T-helper 2 cell treated with Interferon-gamma antibody and Interleukin-4, amounts not matched to agents 100 ng/mL and 5 ng/mL, for 36 hours (primary cell): ENCODE data around the gene IMPA2. TPM values are rescaled to one million over a fixed set of nuclear protein-coding genes. Genes with fewer than 3 reads are reported as not detected.

Source experiments
- intact Hi-C: fragments of 100-400 bp; cut with micrococcal nuclease; formaldehyde crosslinking; loops from one replicate; pipeline ENCODE4 v1.15.1; 2023
- total RNA-seq: library from RNA; stranded (reverse); gene quantifications from 2 replicates; pipeline ENCODE4 v1.2.3, GENCODE V29; 2022

The IMPA2 gene
- total RNA-seq, 1 donor from 2014 or later: 21.7 TPM

GRCh38 chr18:12006488-12006840, 25.2 kb downstream of the IMPA2 start:
- intact Hi-C loops: no loop called here

- intact Hi-C loops: no loop called here
These were observed 25.8 kb downstream of the IMPA2 start for GRCh38 chr18:12007063-12007462.

DNA sequence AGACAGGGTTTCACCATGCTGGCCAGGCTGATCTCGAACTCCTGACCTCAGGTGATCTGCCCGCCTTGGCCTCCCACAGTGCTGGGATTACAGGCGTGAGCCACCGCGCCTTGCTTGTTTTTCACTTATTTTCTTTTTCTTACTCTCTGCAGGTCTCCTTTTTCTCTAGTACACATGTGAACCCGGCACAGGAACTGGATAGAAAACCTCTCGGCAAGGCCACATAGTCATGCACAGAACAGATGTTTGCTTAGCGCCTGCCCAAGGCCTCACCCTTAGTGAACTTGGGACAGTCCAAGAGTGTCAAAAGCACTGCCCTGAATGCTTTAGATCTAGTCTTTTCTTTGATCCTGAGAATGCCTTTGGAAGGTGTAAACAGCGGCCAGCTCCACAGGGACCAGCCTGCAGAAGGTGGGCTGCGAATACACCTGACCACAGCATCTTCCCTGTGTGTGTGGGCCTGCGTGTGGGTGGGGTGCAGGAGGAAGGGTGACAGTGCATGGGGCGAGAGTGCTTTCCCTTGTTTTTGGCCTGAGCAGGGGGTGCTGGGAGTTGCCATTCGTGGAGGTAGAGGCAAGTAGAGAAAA, 27.0 kb downstream of the IMPA2 start:
- intact Hi-C loops: no loop called here

DNA sequence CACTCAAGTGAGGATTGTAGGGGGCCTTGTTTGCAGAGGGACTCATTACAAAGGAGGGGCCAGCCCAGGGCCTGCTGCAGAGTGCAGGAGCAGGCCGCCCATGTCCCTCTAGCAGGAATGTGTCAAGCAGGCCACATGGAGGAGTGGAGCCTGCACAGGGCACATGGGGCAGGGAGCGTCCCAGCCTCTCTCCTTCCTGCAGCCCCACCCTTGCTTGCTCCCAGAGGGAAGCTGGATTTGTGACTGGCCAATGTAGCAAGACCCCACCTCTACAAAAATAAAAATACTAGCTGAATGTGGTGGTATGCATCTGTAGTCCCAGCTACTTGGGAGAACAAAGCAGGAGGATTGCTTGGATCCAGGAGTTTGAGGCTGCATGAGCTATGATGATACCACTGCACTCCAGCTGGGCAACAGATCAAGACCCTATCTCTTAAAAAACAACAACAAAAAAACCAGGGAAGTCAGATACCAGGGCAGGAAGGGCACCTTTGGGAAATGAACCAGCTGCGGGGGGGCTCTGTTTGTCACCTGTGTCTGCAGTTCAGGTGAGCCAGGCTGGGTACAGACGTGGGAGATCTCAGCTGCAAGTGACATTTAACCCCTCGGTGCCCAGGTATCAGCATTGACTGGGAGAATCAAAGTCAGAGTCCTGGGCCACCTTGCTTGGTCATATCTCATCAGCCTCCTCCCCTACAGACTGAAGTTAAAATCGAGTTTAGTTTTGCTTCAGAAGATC, 27.7 kb downstream of the IMPA2 start:
- intact Hi-C loops: no loop called here

- intact Hi-C loops: no loop called here
These were observed 28.4 kb downstream of the IMPA2 start for GRCh38 chr18:12009581-12010140.

- intact Hi-C loops: no loop called here
These were observed 29.0 kb downstream of the IMPA2 start for GRCh38 chr18:12010187-12010802.

DNA sequence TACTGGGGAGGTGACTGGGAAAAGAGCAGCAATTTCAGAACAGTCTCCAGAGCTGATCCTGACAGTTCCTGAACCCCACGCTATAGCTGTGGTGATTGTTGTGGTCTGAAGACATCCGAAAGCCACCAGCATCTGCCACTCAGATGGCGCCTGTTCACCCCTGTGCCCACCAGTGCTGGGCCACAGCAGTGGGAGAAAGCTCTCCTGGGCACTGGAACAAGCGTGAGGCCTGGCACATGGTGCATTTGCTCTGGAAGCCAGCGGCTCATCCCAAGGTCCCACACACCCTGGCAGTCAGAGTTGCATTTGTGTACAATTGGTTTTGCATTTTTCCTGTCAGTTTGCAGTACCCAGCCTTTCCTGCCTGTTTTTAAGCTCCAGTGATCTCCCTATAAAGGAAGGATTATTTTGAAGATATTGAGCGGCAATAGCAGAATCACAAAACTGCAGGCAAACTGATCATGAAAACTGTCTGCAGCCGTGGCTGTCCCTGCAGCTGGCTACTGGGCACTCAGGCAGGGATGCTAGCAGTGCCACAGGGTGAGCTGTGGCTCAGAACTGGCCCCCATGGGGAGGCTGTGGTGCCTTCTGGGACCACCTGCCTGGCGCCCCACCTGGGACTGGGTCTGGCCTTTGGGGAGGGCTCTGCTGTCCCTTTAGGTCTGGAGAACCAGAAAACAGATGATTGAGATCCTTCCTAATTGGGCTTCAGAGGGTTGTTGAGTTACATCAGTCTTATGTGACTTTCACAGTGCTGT, 30.1 kb downstream of the IMPA2 start:
- intact Hi-C loops: no loop called here

- intact Hi-C loops: no loop called here
These were observed 30.7 kb downstream of the IMPA2 start for GRCh38 chr18:12011957-12012549.

DNA sequence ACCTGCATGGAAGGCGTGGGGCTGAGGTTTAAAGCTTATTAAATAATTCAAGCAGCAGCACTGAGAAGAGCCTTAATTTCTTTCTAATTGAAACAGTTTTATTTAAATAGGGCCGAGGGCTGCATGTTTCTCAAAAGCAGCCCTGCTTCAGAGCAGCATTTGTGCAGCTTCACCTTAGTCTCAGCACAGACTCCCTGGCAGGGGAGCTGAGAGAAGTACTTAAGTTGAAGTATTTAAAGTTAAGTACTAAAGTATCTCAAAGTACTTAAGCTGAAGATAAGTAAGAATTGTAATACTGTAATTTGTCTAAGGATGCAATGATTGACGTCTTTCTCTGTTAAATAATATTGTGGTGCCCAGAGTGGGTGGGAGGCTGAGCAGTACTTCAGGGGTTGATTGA, 31.4 kb downstream of the IMPA2 start:
- intact Hi-C loops: no loop called here

DNA sequence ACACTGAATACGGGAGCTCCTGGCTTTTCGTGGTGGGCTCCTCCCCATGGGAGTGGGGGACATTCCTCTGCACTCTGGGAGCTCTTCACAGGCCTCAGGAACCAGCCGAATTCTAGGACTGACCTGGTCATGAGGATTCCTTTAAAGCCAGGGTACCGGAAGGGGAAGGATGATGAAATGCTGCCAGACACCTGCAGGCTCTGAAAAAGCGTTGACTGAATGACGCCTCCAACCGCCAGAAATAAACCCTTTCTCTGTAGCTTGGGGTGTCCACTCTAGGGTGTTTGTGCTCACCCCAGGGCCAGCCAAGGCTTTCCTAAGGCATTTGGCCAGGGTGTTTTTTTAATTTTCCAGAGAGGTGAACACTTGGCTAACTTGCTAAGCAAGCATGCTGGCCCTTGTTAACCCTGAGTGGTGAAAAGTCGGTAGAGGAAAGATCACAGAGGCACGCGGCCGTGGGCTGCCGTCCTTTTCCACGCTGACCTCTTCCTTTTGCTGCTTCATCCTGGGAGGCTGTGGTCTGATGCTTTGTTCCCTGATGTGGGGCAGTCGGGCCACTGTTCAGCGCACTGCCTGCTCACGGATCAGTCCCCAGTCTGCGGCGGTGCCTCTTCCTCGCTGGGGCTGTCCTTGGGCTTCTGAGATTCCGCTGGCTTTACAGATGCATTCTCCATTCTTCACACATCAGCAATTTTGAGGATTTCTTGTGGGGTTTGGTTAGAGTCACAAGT, 32.0 kb downstream of the IMPA2 start:
- intact Hi-C loops: no loop called here

- intact Hi-C loops: no loop called here
These were observed 32.8 kb downstream of the IMPA2 start for GRCh38 chr18:12014086-12014485.

DNA sequence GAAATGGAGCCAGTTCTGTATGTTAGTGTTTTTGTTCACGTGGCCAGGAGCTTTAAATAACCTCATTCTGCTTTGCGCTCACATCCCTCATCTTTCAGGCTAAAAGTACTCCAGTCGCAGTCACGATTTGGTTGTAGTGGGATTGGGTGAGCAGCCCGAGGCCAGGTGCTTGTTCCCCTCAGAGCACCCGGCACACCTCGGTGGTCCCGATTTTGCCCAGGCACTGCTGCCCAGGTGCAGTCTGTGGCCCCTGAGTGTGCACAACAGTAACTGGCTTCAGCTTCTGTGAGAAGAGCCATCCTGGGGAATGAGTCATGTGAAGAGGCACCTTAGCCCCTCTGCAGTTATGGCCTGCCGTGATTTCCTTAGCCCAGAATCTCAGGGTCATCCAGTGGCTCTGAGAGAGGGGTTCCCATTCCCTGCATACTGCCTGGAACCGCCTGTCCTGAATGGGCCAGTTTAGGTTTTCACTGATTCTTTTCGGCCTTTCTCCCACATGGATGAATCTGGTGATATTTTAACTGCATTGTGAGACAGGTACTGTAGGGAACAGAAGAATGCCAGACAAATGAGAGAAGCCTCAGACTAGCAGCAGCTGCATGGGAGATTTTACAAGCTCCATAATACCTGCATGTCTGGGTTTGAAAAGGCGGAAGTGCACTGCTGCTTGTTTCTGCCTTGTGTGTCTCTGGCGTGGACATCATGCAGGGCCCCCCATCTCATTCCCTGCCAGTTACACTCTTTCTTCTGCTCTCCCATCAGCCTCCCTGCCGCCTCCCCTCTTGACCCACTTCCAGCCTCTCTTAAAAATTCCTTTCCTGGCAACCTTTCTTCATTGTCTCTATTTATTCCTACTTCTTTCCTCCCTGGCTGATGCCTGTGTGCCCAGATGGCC, 33.5 kb downstream of the IMPA2 start:
- intact Hi-C loops: no loop called here

DNA sequence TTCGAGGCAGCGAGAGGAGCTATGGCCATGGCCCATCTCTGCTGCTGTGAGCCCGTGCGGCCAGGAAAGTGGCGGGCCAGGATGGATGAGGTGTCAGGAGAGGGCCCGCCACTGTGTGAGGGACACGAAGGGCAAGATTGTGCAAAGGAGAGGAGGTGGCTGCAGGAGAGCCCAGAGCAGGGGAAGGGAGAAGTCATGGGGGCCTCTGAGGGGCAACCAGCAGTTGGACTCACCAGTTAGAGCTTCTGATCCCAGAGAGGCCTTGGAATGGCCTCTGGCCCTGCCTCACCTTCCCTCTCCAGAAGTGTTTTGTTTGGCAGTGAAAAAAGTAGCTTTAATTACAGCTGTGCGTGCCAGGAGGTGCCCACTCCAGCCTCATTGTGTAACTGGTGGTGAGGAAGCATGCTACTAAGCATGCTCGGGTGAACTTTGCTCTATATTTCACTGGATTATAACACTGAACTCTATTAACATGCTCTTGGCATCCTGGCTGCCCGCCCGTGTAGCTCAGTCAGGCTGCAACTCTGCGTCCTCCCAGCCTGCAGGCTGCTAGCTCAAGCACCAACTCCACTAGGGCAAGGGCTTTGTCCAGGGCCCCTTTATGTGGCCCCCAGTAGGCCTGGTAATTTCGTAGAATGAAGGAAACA, 34.2 kb downstream of the IMPA2 start:
- intact Hi-C loops: no loop called here

DNA sequence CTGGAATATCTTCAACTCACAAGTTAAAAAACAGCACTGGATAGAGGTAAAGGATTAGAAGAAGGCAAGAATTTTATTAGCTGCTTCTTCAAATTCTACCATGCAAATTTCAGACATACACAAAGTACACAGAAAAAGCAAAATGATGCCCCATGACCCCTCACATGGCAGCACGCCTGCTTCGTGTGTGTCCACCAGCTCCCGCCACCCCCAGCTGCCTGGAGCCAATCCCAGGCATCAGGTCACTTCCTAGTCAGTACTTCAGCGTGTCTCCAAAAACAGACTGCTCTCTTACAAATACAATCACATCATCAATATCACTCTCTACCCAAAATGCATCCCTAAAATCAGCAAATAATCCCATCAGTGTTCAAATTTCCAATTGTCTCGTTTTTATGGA, 35.8 kb downstream of the IMPA2 start:
- intact Hi-C loops: no loop called here

DNA sequence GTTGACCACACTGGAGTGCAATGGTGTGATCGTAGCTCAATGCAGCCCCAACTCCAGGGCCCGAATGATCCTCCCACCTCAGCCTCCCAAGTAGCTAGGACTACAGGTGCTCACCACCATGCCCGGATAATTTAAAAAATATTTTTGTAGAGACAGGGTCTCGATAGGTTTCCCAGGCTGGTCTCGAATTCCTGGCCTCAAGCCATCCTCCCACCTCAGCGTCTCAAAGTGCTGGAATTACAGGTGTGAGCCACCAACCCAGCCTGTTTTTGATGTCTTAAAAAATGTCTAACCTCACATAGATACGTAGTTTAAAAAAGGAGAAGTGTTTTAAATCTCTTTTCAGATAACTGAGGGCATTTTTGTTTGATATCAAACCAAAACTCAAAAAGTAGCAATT, 37.6 kb downstream of the IMPA2 start:
- intact Hi-C loops: no loop called here

- intact Hi-C loops: no loop called here
These were observed 39.8 kb downstream of the IMPA2 start for GRCh38 chr18:12021077-12021476.

DNA sequence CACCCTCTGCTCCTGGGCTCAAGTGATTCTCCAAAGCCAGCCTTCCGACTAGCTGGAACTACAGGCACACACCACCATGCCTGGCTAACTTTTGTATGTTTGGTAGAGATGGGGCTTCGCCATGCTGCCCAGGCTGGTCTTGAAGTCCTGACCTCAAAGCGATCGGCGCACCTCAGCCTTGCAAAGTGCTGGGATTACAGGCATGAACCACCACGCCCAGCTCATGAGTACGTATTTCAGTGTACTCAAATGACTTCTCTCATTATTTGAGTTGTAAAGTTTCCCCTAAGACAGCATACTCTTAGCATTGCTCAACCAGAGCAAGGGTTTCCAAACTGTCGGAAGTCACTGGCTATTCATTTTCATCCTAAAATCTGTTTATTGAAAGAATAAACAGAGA, 40.3 kb downstream of the IMPA2 start:
- intact Hi-C loops: no loop called here

GRCh38 chr18:12023375-12023774, 42.1 kb downstream of the IMPA2 start:
- intact Hi-C loops: no loop called here

DNA sequence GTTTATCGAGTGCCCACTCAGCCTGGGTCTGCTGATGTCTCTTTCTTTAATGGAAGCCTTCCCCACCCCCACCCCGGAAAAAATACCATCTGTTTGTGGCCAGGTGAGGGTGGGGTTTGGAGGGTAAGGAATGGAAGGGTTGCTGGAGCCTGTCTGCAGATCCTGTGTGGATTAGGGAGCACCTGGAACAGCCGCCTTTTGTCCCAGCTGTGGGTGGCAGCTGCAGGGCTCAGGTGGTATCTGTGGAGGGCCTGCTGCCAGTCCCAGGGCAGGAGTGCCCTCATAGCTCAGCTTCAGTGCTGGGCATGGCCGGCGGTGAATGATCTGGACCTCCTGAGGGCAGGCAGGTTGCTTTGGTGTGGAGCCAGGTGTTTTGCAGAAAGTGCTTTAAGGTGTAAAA, 45.3 kb downstream of the IMPA2 start:
- intact Hi-C loops: no loop called here
